ENCODE data around the gene NOS1AP.
"Not testable (repeated sequence)": the region's sequence is repeated elsewhere in the genome, so short reads cannot be mapped to it uniquely, and the experiment has no call there.

NOS1AP gene

DNA sequence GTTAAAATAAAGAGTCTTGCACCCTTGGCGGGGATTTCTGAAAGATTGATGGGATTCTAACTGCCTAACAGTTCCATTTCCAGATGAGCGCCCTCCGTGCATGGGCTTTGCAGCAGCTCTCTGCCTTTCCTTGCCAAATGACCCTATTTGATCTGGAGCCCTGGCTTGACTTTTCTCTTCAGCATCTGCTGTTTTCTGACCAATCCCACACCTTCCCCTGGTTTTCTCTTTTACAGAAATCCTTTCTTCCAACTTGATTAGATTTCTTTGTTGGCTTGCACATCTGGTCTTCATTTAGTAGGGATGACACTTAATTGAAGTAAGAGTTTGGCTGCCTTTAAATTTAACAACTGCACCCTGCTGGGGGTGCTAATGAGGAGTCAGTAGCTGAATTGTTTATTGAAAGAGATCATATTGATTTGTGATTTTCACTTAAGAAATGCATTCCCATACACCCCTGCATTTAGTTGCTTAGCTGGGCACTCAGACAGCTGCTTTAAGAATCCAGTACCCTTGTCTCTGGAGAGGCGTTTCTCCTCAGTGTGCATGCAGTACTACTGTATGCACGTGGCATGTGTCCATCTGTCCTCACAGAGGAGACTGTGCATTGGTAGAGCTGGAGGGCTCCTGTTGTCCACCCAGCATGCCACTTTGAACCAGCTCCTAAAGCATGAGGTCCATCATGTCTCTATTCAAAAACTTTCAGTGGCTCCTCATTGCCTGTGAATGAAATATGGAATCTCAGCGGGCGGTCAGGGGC lies 99.7 kb downstream of the NOS1AP start:
- no peak for DNase-seq (ENCODE audit: low read depth)

DNA sequence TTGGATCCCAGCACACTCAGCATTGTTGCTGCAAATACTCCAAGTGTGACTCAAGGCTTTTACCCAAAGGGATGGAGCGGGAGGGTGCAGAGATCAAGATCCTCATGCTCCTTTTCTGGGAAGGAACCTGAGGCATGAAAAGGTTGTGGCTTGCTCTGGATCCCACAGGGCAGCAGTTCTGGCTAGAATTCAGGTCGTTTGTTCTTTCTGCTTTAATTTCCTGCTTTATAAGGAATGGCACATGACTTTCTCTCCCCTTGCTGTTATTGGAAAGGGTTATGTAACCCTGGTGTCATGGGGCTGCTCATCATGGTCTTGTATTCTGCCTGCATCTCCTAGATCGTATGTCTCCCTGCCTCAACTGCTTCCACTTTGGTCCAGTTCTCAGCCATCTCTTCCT lies 101.6 kb downstream of the NOS1AP start:
- DNase-seq (ENCODE audit: low read depth), result no peak

DNA sequence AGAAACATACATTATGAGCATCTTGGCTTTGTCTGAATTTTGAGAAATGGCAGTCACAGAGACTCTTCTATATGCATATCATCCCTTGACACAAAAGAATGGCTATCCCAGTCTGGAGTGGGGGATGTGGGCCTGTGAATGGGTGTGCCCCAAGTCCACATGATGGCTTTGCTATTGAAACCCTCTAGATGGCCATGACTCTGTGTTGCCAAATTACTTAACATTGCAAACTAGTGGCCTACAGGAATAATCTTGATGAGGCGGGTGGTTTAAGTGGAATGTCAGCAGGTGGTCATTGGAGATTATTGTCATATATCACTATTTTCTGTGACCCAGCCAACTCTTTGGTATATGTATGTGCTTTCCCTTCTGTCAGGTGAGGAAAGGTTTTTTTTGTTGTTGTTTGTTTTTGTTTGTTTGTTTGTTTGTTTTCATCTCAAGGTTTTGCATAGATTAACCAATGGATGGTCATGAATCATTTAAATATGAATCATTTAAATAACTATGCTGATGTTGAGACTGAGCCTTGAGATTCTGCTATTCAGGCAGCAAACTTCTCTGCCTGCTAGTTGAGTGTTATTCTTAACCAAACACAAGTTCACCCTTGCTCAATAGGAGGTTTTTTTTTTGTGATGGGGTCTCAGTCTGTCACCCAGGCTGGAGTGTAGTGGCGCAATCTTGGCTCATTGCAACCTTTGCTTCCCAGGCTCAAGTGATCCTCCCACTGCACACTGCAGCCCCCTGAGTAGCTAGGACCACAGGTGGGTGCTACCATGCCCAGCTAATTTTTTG lies 103.0 kb downstream of the NOS1AP start:
- no peak for DNase-seq (ENCODE audit: low read depth)

DNA sequence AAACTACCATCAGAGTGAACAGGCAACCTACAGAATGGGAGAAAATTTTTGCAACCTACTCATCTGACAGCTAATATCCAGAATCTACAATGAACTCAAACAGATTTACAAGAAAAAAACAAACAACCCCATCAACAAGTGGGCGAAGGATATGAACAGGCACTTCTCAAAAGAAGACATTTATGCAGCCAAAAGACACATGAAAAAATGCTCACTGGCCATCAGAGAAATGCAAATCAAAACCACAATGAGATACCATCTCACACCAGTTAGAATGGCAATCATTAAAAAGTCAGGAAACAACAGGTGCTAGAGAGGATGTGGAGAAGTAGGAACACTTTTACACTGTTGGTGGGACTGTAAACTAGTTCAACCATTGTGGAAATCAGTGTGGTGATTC lies 104.1 kb downstream of the NOS1AP start:
- DNase-seq (ENCODE audit: low read depth), result not testable (repeated sequence)

DNA sequence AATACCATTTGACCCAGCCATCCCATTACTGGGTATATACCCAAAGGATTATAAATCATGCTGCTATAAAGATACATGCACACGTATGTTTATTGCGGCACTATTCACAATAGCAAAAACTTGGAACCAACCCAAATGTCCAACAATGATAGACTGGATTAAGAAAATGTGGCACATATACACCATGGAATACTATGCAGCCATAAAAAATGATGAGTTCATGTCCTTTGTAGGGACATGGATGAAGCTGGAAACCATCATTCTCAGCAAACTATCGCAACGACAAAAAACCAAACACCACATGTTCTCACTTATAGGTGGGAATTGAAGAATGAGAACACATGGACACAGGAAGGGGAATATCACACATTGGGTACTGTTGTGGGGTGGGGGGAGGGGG lies 104.5 kb downstream of the NOS1AP start:
- DNase-seq (ENCODE audit: low read depth), result not testable (repeated sequence)

DNA sequence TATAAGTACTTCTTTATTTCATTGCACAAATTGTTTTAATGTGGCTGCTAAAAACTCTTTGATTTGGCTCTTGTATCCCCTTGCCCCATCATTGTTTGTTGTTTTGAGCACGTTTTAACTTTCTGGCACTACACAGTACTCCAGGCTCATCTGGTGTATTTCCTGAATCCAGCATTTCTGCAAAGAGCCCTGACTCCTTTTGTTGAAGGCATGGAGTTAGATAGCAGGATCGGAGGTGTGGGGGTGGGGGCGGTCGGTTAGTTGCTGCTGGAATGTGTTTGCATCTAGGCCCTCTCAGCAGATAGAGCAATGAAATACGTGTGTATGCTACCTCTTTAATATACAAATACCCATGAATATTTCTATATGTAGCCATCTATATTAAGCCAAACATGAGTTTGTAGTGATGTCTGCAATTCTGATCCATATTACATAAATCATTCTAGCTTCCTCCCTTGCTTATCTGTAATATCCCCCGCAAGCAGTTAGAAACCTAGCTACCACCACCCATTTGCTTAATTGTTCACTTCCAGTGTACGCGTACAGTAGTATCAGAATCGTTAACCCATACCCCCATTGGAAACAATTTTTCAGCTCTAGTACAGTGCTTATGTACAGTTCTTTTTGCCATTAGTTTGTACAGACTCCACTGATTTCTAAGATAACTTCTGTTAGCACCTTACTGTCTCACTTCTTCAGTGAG lies 106.0 kb downstream of the NOS1AP start:
- no peak for DNase-seq (ENCODE audit: low read depth)

DNA sequence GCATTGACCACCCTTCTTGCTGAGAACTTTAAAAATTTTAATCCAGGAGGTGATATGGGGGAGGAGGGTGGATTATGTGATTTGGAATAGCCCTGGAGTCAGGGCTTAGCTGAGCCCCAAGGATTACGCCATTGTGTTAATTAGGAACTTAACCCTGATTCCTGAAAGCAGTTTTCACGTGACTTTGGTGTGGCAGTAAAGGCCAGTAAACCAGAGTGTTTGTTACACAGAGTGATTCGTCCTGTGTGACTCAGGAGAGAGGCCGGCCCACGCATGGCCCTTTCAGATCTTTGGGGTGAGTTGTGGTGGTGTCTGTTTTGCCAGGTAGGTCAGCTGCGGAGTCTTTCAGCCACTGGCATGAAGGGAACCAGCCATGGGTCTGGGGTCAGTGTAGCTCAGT lies 107.6 kb downstream of the NOS1AP start:
- DNase-seq (ENCODE audit: low read depth), result no peak

DNA sequence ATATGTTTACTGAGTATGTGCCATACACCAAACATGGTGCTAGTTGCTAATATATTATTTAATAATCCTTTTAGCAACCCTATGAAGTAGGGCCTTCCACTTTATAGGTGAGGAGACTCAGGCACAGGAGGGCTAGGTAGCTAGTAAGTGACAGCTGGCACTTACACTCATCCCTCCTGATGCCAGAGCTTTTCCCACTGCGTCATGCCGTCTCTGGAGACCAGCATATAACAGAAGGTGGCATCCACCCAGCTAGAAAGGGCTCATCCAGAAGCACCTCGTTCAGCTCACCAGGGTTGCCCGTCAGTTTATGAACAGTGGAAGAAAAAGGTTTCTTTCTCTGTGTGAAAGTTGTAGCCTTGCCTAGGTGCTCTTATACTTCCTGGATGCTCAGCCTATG lies 108.9 kb downstream of the NOS1AP start:
- DNase-seq (ENCODE audit: low read depth), result no peak

DNA sequence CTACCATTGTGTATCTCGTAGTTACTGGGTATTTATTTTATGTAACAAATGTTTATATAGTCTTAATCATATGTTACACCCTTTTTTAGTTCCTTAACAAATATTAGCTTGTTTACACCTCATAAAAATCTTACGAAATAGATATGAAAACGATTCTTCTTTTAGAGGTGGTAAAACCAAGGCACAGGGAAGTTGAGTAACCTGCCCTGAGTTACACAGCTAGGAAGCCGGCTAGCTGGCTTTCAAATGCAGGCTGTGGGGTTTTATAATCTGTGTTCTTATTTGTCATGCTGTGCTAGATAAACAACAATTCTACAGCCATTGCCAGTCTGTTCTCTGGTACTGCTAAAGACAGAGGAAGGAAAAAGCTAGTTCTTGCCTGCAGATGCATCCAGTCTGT lies 109.6 kb downstream of the NOS1AP start:
- DNase-seq (ENCODE audit: low read depth), result no peak

DNA sequence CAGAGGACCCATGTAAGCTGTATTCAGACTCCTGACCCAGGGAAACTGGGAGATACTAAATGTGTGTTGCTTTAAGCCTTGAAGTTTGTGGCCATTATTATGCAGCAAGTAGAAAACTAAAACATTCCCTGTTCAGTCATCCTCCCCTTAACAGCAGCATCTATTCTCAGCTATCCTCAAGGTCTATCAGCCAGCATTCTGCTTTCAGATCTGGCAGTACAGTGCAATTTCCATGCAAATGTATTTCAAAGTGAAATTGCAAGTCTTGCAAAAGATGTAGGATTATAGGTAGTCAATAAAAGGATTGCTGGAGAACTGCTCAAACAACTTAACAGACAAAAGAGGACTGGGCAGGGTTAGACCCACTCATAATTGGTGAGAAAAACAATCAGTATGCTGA lies 111.3 kb downstream of the NOS1AP start:
- DNase-seq (ENCODE audit: low read depth), result no peak

DNA sequence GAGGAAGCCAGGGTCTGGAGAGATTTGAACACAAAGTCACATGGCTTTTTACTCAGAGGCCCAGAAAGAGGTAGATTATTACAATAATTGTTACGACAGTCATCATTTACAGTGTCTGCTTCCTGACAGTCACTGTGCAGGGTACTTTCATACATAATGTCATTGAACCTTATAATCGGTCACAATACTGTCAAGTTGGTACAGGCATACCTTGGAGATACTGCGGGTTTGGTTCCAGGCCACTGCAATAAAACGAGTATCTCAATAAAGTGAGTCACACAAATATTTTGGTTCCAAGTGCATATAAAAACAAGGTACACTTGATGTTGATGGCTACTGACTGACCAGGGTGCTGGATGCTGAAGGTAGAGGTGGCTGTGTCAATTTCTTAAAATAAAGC lies 112.6 kb downstream of the NOS1AP start:
- no peak for DNase-seq (ENCODE audit: low read depth)

DNA sequence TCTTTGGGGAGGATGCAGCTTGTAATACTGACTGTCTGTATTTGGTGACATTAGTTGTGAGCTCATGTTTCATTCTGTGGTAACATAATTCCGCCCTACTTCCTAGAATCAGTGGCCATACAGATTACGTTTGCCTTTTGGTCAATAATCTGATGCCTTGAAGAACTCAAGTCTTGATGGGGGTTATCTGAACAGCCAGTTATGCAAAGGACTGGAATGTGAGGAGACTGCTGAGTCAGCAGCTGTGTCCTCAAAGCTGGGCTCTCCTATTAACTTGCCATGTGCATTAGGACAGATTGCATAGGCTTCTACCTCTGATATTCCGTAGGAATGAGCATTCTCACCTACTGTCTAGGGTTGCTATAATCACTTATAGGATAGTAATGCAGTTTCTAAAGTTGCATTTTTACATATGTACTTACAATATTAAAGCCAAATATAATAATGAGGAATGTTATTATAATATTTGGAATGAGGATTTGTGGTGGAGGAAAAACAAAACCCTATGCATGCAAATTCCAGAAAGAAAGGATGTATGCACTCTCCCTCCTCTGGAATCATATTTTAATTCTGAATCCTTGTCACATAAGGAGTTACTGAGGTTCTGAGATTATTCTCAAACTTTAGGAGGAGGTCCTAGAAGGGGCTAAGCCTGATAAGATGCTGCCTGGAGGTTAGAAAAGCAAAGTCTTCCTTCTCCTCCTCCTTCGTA lies 116.0 kb downstream of the NOS1AP start:
- DNase-seq (ENCODE audit: low read depth), result no peak

DNA sequence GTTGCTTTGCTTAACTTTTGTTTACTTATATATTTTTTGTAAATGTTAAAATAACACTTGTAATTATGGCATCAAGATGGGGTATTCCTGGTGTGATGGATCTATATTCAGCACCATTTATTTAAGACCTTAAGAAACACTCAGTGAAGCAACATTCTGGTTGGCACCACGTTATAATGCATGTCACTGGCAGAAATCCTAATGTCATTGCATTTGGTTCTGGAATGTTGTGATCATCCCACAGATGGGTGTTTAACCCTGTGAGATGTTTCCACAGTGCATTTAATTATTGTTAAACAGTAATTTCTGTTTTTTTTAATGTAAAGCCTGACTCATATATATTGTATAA lies 116.5 kb downstream of the NOS1AP start:
- DNase-seq (ENCODE audit: low read depth), result no peak

DNA sequence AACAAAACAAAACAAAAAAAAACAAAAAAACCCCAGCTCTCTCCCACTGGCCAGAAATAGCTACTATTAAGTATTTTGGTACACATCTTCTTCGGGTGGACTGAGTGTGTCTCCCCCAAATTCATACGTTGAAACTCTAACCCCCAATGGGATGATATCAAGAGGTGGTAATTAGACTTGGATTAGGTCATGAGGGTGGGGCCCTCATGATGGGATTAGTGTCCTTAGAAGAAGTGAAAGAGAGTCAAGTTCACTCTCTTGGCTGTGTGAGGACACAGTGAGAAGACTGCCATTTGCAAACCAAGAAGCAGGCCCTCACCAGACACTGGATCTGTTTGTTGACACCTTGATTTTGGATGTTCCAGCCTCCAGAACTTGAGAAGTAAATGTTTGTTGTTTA lies 116.9 kb downstream of the NOS1AP start:
- DNase-seq (ENCODE audit: low read depth), result no peak

DNA sequence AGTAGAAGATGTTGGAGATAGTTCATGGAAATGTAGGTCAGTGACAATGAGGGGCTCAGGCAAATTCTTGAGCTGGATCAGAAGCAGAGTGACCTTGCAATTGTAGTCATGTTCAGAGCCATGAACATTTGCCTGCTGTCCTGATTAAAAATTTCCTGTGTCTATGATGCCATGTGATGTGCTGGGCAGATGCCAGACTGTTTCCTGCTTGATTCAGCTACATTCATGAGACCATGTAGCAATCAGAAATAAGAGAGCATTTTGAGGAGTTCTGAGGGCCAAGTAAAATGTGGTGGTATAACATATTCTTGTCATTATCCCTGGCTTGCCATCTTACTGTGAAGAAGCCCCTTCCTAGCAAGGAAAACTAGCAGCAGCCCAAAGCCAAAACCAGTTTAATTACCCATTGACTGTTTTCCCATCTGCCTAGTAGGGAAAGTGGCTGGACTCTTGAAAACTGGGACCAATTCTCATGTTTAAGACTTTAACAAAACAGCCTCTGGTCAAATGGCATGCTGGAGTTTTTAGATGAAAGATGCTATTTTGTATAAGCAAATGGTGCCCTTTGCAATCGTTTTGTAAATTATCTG lies 118.3 kb downstream of the NOS1AP start:
- DNase-seq (ENCODE audit: low read depth), result no peak

DNA sequence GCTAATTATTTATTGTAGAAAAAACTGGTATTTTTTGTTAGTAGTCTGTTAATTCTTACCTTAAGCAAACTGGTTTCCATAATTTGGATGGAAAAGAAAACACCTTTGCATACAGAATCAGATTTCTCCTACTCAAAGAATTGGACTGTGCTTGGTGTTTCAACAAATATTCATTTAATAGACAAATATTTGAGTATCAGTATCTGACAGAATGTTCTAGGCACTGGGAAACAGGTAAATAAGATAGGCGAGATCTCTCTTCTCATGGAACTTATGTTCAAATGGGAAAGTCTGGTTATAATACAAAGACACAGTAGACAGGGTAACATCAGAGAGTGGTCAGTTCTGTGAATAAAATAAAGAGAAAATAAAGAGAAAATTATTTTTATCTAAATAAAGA lies 119.9 kb downstream of the NOS1AP start:
- DNase-seq (ENCODE audit: low read depth), result no peak

DNA sequence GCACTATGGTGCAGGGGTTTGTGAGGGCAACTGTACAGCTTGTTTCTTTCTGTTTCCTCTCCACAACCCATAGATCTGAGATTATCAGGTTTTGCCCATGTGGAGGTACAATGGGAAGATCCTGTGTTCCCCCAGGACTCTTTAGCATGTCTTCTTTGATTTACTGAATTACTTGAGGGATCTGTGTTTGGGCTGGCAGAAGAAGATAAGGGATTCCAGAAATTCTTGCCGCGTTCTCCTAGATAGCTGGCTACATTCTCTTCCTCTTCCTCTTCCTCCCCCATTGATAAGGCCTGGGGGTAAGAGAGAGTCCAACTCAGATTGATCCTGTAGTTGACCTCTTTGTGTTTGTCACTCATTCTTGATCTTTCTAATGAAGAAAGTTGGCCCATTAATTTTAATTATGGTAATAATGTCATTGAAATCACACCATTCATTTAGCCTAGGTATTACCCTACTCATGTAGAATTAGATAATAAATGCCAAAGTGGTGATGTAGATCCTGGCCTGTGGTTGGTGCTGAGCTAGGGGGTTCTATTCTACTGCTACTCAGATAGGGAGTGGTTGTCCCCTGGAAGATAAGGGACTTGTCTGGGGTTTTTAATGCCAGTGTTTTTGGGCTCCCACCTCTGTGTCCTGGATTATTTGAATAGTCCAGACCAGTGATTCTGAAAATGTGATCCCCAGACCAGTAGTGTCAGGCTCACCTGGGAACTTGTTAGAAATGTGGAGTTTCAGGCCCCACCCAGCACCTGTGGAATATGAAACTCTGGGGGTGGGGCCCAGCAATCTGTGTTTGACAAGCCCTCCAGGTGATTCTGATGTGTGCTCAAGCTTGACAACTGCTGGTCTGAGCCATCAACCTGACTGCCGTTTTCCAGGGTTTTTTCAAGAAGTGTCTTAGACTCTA lies 122.2 kb downstream of the NOS1AP start:
- DNase-seq (ENCODE audit: low read depth), result no peak

DNA sequence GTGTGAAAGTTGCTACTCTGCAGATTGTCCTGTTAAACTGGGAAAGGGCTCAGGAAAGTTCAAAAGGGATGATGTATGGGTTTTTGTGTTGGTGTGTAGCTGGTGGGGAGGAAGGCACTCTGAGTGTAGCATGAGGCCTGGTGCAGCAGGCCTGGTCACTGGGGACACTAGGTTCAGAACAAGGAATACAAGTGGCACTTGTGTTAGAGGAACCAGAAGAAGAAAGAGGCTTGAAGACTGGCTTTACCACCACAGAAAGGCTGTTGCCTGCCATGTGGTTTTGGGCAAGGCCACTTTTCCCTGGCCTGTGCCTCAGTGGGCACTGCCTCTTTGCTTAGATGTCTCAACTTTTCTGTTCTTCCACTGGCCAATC lies 122.8 kb downstream of the NOS1AP start:
- DNase-seq (ENCODE audit: low read depth), result no peak

DNA sequence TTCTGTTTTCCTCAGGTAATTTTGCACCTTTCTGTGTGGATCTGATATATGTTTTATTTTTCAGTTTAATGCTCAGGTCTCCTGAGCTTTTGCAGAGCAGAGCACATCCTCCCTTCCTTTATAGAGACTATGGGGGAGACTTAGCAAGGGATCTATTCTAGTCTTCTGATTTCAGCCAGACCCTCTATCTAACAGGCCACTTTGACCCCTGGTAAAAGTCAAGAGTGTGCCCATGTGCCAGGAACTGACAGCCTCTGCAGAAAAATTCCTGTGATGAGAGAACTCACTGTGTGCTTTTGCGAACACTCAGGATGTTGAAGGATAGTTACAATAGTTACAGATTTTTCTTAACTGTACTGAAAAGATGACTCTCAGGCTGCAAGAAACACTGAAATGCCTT lies 123.3 kb downstream of the NOS1AP start:
- DNase-seq (ENCODE audit: low read depth), result no peak

DNA sequence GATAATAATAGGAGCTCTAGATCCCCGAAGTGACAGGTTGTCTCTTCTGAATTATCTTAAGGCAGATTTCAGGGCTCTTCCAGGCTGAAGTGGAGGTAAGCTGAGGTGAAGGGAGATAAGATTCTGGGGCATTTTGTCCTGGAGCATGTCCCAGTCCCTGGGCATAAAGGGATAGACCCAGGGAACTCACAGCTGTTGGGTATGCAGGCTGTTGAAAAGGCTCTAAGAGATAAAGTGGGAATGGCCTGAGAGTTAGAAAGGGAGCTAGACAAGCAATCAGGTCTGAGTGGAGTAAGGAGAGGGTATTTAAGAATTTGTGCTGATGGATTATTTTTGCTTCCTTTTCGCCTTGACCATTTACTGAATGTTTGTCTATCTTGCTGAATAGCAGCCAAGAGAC lies 123.7 kb downstream of the NOS1AP start:
- DNase-seq (ENCODE audit: low read depth), result no peak

DNA sequence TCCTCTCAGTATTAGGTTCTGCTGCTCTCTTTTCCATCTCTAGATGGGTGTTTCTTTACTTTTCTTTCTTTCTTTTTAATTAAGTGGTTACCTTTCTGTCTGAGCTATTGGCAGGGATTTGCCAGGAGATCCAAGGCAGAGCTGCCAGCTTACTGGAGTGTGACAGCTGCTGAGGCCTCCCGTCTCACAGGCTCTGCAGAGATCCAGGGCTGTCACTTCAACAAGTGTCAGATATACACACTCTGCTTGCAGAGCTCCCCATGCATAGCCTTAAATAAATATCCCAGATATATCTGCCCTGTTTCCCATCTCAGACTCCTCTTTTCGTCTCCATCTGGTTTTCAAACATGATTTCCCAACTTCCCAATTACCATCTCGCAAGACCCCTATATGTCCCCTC lies 124.3 kb downstream of the NOS1AP start:
- DNase-seq (ENCODE audit: low read depth), result no peak
